Measurements from ENCODE around the gene SLC22A7. TPM values are rescaled to one million over a fixed set of nuclear protein-coding genes. Genes with fewer than 3 reads are reported as not detected.
"Not testable (repeated sequence)": the region's sequence is repeated elsewhere in the genome, so short reads cannot be mapped to it uniquely, and the experiment has no call there.

Gene SLC22A7
- total RNA-seq, 2 experiments from 2014 or later, result not detected

DNA sequence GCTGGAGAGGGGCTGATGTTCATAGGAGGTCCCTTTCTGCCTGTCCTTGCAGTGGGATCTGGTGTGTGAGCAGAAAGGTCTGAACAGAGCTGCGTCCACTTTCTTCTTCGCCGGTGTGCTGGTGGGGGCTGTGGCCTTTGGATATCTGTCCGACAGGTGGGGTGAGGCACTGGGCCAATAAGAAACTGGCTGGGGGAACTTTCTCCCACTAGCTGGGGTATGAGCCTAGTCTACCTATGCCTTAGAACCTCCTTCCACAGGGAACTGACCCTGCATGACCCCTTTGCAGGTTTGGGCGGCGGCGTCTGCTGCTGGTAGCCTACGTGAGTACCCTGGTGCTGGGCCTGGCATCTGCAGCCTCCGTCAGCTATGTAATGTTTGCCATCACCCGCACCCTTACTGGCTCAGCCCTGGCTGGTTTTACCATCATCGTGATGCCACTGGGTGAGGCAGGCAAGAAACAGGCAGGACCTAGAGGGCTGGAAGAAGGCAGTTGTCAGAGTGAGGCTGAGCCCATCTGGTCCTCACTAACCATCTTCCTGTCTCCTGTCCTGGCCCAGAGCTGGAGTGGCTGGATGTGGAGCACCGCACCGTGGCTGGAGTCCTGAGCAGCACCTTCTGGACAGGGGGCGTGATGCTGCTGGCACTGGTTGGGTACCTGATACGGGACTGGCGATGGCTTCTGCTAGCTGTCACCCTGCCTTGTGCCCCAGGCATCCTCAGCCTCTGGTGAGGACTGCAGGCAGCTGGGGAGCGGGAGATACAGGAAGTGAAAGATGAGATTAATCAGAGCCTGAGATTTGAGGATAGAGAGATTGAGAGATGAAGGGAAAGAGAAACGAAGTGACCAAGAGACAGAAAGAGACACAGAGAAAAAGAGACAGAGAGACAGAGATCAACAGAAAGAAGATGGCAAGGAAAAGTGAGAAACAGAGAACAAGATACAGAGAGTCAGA, 1.6 kb downstream of the SLC22A7 start:
- CTCF ChIA-PET, result interaction anchor here (0.6 to 0.9 kb wide), 2 partner anchors 17 to 36 kb away, joined by 3 read pairs; no protein-coding TSS in a partner anchor
- POLR2A ChIA-PET, result no interaction called here
- Mint-ChIP-seq H3K9me3 (no peaks in the 10 kb centered on the region), H3K27ac (no peak overlapping the region), H3K27me3 (peaks cover 2% of the 10 kb centered on the region), H3K4me3 (no peak overlapping the region), H3K4me1 (ENCODE audit: low read depth) (no peaks in the 10 kb centered on the region), H3K36me3 (no peaks in the 10 kb centered on the region)
- intact Hi-C loops (cut with micrococcal nuclease), result no loop called here
- DNase-seq, result no peak

DNA sequence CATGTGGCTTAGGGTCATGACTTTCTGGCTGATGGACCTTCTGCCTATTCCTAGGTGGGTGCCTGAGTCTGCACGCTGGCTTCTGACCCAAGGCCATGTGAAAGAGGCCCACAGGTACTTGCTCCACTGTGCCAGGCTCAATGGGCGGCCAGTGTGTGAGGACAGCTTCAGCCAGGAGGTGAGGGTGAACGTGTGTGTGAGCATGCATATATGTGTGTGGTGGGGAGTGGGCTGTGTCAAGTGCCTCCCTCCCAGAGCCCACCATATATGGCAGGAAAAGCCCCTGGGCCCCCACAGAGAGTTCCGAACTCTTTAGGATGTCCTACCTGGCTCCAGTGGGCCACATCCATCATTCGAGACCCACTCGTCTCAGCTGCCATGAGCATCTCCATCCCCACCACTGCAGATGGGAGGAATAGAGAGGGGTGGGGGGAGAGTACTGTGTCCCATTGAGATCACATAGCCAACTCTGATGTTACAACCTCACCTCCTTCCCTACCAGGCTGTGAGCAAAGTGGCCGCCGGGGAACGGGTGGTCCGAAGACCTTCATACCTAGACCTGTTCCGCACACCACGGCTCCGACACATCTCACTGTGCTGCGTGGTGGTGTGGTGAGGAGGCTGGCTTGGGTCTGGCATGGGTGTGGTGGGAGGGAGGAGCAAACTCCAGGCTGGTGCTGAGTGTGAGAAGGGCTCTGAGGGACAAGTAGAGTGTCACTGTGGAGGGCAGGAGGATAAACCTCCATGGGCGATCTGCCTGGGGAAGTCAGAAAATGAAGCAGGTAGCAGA, 3.2 kb downstream of the SLC22A7 start:
- intact Hi-C loops (cut with micrococcal nuclease), result no loop called here
- H3K27ac Mint-ChIP-seq, result no peak overlapping the region
- no peaks in the 10 kb centered on the region for H3K9me3 Mint-ChIP-seq
- DNase-seq, result no peak
- peaks cover 2% of the 10 kb centered on the region for H3K27me3 Mint-ChIP-seq
- H3K4me3 Mint-ChIP-seq, result no peak overlapping the region
- ChIA-PET POLR2A (no interaction called here), CTCF (no interaction called here)
- no peaks in the 10 kb centered on the region for H3K36me3 Mint-ChIP-seq
- no peaks in the 10 kb centered on the region for H3K4me1 Mint-ChIP-seq (ENCODE audit: low read depth)

DNA sequence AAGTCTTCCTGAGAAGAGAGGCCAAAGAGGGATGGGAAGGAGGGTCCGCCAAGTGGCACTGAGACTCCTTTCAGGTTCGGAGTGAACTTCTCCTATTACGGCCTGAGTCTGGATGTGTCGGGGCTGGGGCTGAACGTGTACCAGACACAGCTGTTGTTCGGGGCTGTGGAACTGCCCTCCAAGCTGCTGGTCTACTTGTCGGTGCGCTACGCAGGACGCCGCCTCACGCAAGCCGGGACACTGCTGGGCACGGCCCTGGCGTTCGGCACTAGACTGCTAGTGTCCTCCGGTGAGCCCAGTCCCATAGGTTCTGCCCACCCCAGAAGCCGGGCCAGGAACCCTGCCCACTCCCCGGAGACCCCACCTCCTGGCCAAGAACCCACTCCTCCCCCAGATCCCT, 4.1 kb downstream of the SLC22A7 start:
- POLR2A ChIA-PET, result no interaction called here
- H3K4me1 Mint-ChIP-seq (ENCODE audit: low read depth), result no peaks in the 10 kb centered on the region
- CTCF ChIA-PET, result no interaction called here
- DNase-seq, result no peak
- no peak overlapping the region for H3K4me3 Mint-ChIP-seq
- intact Hi-C loops (cut with micrococcal nuclease), result no loop called here
- H3K9me3 Mint-ChIP-seq, result no peaks in the 10 kb centered on the region
- H3K36me3 Mint-ChIP-seq, result no peaks in the 10 kb centered on the region
- H3K27me3 Mint-ChIP-seq, result no peaks in the 10 kb centered on the region
- H3K27ac Mint-ChIP-seq, result no peak overlapping the region

DNA sequence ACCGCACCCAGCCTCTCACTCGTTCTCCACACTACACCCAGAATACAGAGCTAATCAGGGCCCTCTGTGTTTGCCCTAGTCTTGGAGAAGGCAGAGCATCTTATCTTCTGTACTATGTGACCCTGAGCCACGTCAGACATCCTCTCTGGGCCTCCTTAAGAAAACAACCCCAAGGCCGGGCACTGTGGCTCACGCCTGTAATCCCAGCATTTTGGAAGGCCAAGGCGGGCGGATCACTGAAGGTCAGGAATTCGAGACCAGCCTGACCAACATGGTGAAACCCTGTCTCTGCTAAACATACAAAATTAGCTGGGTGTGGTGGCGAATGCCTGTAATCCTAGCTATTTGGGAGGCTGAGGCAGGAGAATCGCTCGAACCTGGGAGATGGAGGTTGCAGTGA, 4.9 kb downstream of the SLC22A7 start:
- H3K27me3 Mint-ChIP-seq, CTCF ChIA-PET: not testable (repeated sequence)

DNA sequence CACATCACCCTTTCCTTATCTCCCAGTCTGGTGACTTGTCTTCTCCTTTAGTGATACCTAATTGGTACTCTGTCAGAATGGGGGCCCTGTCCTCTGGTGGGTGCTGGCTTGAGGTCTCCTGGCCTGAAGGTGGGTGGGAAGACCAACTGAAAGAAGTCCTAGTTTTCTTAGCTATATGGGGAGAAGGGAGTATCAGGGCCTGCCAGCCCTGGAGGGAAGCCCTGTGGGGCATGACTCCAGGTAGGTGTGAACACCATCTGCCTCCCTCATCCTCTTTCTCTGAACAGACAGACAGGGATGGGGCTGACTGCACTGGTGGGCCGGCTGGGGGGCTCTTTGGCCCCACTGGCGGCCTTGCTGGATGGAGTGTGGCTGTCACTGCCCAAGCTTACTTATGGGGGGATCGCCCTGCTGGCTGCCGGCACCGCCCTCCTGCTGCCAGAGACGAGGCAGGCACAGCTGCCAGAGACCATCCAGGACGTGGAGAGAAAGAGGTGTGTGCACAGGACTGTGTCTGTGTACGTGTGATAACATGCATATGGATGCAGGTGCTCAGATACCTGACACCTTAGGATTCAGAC, 5.8 kb downstream of the SLC22A7 start:
- Mint-ChIP-seq H3K36me3 (no peaks in the 10 kb centered on the region), H3K4me1 (ENCODE audit: low read depth) (peaks cover 3% of the 10 kb centered on the region), H3K9me3 (no peaks in the 10 kb centered on the region), H3K27me3 (no peaks in the 10 kb centered on the region), H3K27ac (no peak overlapping the region), H3K4me3 (no peak overlapping the region)
- DNase-seq, result no peak
- ChIA-PET CTCF (no interaction called here), POLR2A (no interaction called here)
- intact Hi-C loops (cut with micrococcal nuclease), result no loop called here

More for the DNA sequence above, 4.9 kb downstream of the SLC22A7 start:
- H3K4me1 Mint-ChIP-seq (ENCODE audit: low read depth); H3K27ac Mint-ChIP-seq; POLR2A ChIA-PET; H3K4me3 Mint-ChIP-seq; H3K36me3 Mint-ChIP-seq; H3K9me3 Mint-ChIP-seq; intact Hi-C loops (cut with micrococcal nuclease); DNase-seq: not testable (repeated sequence)

DNA sequence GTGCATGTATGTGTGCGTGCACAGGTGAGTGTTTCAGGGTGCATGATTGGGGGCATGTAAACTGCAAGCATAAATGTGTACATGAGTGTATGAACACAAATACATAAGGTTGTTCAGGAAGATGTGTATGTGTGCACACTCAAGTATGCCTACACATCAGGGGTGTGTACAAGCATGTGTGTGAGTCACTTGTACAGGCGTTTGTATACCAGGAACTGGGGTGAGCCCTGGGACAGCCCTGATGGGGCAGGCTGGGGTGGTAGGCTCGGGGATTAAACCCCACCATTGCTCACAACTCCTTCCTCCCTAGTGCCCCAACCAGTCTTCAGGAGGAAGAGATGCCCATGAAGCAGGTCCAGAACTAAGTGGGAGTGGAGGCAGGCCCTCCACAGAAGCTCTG, 6.3 kb downstream of the SLC22A7 start:
- intact Hi-C loops (cut with micrococcal nuclease), result no loop called here
- DNase-seq, result no peak
- H3K4me1 Mint-ChIP-seq (ENCODE audit: low read depth), result peaks cover 8% of the 10 kb centered on the region
- H3K4me3 Mint-ChIP-seq, result no peak overlapping the region
- H3K27ac Mint-ChIP-seq, result no peak overlapping the region
- H3K27me3 Mint-ChIP-seq, result no peaks in the 10 kb centered on the region
- H3K9me3 Mint-ChIP-seq, result no peaks in the 10 kb centered on the region
- H3K36me3 Mint-ChIP-seq, result no peaks in the 10 kb centered on the region
- ChIA-PET POLR2A (no interaction called here), CTCF (no interaction called here)

DNA sequence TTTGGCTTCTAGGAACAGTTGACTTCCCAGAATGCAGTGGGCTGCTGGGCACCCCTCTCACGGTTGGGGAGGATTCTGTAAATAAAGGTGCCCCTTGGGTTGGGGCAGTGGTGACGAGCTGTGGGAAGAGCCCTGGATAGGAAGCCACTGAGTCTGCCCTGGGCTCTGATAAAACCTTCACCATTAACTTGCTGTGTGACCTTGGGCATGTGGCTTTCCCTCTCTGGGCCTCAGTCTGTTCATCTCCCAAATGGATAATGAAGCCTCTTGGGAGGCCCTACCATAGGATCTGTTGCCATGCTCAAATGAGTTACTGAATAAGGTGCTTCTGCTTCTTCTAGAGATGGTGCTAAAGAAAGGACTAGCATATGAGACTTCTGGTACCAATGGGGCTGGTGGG, 6.8 kb downstream of the SLC22A7 start:
- Mint-ChIP-seq H3K27ac (no peak overlapping the region), H3K9me3 (no peaks in the 10 kb centered on the region), H3K27me3 (no peaks in the 10 kb centered on the region), H3K4me3 (no peak overlapping the region), H3K4me1 (ENCODE audit: low read depth) (peaks cover 9% of the 10 kb centered on the region), H3K36me3 (no peaks in the 10 kb centered on the region)
- ChIA-PET CTCF (no interaction called here), POLR2A (no interaction called here)
- no peak for DNase-seq
- intact Hi-C loops (cut with micrococcal nuclease), result no loop called here

DNA sequence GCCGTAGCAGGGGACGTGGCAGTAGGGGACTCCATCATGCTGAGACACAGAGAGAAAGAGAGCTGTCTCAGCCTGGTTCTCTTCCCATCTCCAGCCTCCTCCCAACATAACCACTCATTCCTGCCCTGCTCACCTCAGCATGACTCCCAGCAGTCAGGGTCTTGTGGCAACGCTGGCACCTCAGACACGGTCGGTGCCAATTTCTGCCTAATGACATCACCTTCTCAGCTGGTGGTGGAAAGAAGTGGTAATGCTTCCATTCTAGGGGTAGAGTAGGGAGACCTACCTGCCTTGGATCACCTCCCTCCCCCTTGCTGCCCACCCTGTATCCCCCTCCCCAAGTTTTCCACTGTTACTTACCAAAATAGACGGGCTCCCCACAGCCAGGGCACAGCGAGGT, 8.0 kb downstream of the SLC22A7 start:
- DNase-seq, result no peak
- CTCF ChIA-PET, result interaction anchor here (3.4 kb wide), 1 partner anchor 201 kb away, joined by 24 read pairs; no protein-coding TSS in a partner anchor
- H3K36me3 Mint-ChIP-seq, result no peaks in the 10 kb centered on the region
- POLR2A ChIA-PET, result no interaction called here
- no peaks in the 10 kb centered on the region for H3K9me3 Mint-ChIP-seq
- no peak overlapping the region for H3K27ac Mint-ChIP-seq
- peaks cover 9% of the 10 kb centered on the region for H3K4me1 Mint-ChIP-seq (ENCODE audit: low read depth)
- no peak overlapping the region for H3K4me3 Mint-ChIP-seq
- H3K27me3 Mint-ChIP-seq, result no peaks in the 10 kb centered on the region
- intact Hi-C loops (cut with micrococcal nuclease), result no loop called here

DNA sequence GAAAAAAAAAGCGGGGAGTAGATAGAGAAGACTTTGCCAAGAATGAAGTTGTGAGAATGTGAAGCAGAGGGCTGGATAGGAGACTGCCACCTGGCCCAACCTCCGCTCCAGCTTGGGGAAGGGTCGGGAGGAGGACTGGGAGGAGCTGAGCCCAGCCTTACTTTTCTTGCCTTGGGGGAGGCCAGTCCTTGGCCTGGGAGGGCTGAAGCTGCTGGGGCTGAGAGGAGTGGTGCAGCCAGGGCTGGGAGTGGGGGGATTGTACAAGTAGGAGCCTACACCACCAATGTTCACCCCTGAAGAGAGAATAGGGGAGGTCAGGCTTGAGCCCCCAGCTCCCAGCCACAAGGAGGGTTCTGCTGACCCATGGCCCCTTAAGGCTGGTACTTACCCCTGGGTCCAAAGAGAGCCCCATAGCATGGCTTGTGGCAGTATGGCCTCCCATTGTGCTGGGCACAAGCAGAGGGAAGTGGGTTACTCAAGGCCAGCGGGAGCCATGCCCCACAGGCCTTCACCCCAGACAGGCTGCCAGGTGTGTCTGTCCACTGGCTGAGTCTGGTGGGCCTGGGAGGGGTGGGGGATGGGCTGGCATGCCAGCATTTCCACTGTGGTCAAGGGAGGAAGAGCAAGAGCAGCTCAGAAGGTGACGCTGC, 9.5 kb downstream of the SLC22A7 start:
- Mint-ChIP-seq H3K4me3 (no peak overlapping the region), H3K9me3 (no peaks in the 10 kb centered on the region), H3K36me3 (no peaks in the 10 kb centered on the region), H3K4me1 (ENCODE audit: low read depth) (peaks cover 9% of the 10 kb centered on the region), H3K27ac (no peak overlapping the region), H3K27me3 (no peaks in the 10 kb centered on the region)
- intact Hi-C loops (cut with micrococcal nuclease), result no loop called here
- ChIA-PET POLR2A (interaction anchor here (1.4 kb wide), 1 partner anchor 11 kb away, joined by 3 read pairs; no protein-coding TSS in a partner anchor), CTCF (interaction anchor here (0.9 to 3.4 kb wide), 15 partner anchors 11 to 203 kb away, joined by 3 to 24 read pairs (median 4); partner anchors contain the start of genes DNPH1, LRRC73 and ZNF318)
- no peak for DNase-seq

DNA sequence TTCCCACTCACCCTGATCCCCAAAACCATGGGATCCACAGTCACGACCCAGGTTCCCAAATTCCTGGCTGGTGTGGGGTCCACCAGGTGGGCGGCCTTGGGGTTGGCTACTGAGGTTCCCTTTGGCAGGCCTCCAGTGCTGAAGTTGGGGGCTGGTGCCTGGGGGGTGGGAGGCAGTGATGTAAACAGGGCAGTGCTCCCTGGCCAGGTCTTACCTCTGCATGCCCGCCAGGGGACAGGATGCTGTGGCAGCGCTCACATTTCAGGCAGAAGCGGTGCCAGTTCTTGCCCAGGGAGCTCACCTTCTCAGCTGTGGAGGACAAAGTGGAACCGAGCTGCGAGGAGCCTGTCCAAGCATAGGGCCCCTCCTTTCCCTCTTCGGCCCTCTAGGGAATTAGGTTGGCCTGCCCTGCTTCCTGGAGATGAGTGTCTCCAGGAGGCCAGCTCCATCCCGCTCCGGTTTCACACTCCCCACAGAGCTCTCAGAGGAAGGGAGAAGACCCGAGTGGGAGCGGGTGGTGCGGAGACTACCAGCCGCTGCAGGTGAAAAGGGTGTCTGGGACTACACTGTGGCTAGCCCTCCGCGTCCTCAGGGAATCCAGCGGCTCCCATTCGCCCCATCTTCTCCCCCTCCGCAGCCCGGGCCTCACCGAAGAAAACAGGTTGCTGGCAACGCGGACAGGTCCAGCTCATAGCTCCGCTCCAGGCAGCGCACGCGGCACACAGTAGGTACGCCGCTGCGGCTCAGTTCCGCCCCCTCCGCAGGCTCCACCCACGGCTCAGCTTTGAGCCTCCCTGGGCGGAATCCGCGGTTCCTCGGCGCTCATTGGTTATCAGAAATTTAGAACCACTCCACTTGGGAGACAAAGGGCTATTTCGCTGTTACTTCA, 10.3 kb downstream of the SLC22A7 start, which contains the start of gene CRIP3:
CRIP3 (minus strand) TSS at position 726 of the 889 bp plus-strand sequence; CDS start at position 692, 34 bp downstream.
- POLR2A ChIA-PET, result interaction anchor here (1.4 kb wide), 1 partner anchor 12 kb away, joined by 3 read pairs; no protein-coding TSS in a partner anchor
- H3K4me3 Mint-ChIP-seq, result peak within 1 kb of the TSS; percentile 79
- no peaks in the 10 kb centered on the region for H3K9me3 Mint-ChIP-seq
- no peaks in the 10 kb centered on the region for H3K27me3 Mint-ChIP-seq
- peaks cover 9% of the 10 kb centered on the region for H3K4me1 Mint-ChIP-seq (ENCODE audit: low read depth)
- H3K36me3 Mint-ChIP-seq, result no peaks in the 10 kb centered on the region
- H3K27ac Mint-ChIP-seq, result no peak within 1 kb of the TSS
- DNase-seq, result peak; percentile 68
- CTCF ChIA-PET, result interaction anchor here (0.6 to 3.4 kb wide), 23 partner anchors 10 to 202 kb away, joined by 3 to 24 read pairs (median 4); partner anchors contain the start of genes DNPH1 and LRRC73
- intact Hi-C loops (cut with micrococcal nuclease), result no loop called here

DNA sequence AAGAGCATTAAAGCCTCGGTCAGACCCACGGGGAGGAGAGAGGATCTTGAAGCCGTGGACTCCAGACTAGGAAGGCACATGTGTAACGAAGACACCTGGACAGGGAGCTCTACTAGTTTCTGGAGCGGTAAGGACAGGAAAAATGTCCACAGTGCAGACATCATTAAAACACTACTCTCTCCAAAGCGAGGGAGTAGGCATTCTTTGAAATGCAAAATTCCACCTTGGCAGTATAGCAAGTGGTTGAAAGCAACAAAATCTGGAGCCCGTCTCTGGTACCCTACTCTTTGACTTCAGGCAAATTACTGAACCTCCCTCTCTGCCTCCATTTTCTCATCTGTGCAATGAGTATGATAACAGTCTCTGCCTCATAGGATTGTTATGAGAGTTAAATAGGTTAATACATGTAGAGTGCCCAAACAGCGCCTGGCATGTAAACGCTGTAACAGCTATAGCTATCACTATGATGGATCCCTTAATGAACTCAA, 11.0 kb downstream of the SLC22A7 start:
- ChIA-PET CTCF (interaction anchor here (0.7 to 3.4 kb wide), 17 partner anchors 9 to 198 kb away, joined by 3 to 24 read pairs (median 4); partner anchors contain the start of gene DNPH1), POLR2A (no interaction called here)
- no peaks in the 10 kb centered on the region for H3K9me3 Mint-ChIP-seq
- intact Hi-C loops (cut with micrococcal nuclease), result no loop called here
- no peak overlapping the region for H3K27ac Mint-ChIP-seq
- no peaks in the 10 kb centered on the region for H3K36me3 Mint-ChIP-seq
- H3K4me1 Mint-ChIP-seq (ENCODE audit: low read depth), result peaks cover 9% of the 10 kb centered on the region
- H3K27me3 Mint-ChIP-seq, result no peaks in the 10 kb centered on the region
- DNase-seq, result no peak
- H3K4me3 Mint-ChIP-seq, result peak overlapping the region; percentile 79
